ENCODE data around the gene SIGLEC8. TPM values are rescaled to one million over a fixed set of nuclear protein-coding genes. Genes with fewer than 3 reads are reported as not detected.

The SIGLEC8 gene
- total RNA-seq, 1 donor from 2014 or later: not detected

DNA sequence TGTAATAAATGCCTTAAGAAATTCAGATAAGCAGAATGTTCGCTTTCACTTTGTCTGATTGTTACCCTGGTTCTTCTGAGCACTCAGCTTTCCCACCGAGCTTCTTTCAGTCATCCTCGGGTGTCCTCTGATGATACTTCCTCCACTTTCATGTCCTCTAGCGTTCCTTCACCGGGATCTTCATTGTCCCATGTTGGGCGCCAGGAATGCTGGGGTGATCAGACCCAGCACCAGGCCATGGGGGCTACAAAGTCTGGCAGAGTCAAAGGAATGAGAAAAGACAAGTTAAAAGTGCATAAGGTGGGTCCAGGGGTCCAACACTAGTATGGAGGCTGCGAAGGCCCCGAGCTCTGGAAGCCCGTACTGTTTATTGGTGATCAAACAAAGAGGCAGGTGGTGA lies 56.1 kb downstream of the SIGLEC8 start:
- DNase-seq (ENCODE audit: low read depth): no peak
- no peak overlapping the region for H3K4me3 ChIP-seq (ENCODE audit: low read depth, low read length)
- no peak for TF ChIP-seq CTCF (conservative IDR thresholded peaks at IDR 0.05; ENCODE audit: low read depth, low read length)

Other genes starting within 250 kb of the SIGLEC8 start
- not detected in 2 replicates for gene CD33, start 233.4 kb downstream of the SIGLEC8 start, total RNA-seq
- gene SIGLECL1, start 207.4 kb downstream of the SIGLEC8 start, total RNA-seq: not detected in 2 replicates
- 0.06 TPM in 1 of 2 replicates, not detected in the other for gene IGLON5, start 146.8 kb downstream of the SIGLEC8 start, total RNA-seq
- gene VSIG10L, start 116.3 kb downstream of the SIGLEC8 start, total RNA-seq: 0.51 and 0.92 TPM in 2 replicates
- gene ETFB, start 92.1 kb downstream of the SIGLEC8 start, total RNA-seq: 55.6 and 56.0 TPM in 2 replicates
- gene CLDND2, start 89.5 kb downstream of the SIGLEC8 start, total RNA-seq: not detected in 2 replicates
- gene NKG7, start 85.8 kb downstream of the SIGLEC8 start, total RNA-seq: not detected in 2 replicates
- not detected in 2 replicates for gene LIM2, start 70.5 kb downstream of the SIGLEC8 start, total RNA-seq
- gene C19orf84, start 67.9 kb downstream of the SIGLEC8 start, total RNA-seq: not detected in 2 replicates
- gene SIGLEC10, start 40.8 kb downstream of the SIGLEC8 start, total RNA-seq: not detected in 2 replicates
- not detected in 2 replicates for gene CEACAM18, start 20.1 kb upstream of the SIGLEC8 start, total RNA-seq
- not detected in 2 replicates for gene SIGLEC12, start 43.3 kb upstream of the SIGLEC8 start, total RNA-seq
- not detected in 2 replicates for gene SIGLEC6, start 73.2 kb upstream of the SIGLEC8 start, total RNA-seq
- gene ZNF175, start 112.8 kb upstream of the SIGLEC8 start, total RNA-seq: 1.7 and 4.2 TPM in 2 replicates
- gene SIGLEC5, start 171.9 kb upstream of the SIGLEC8 start, total RNA-seq: not detected in 2 replicates
- gene SIGLEC14, start 188.4 kb upstream of the SIGLEC8 start, total RNA-seq: not detected in 2 replicates
- gene SPACA6, start 234.9 kb upstream of the SIGLEC8 start, total RNA-seq: 4.7 and 4.9 TPM in 2 replicates